GM21515 (cell line): Measurements from ENCODE around the gene CUBN.

ENCODE experiments used
- ATAC-seq: cut with Tn5 transposase; IDR thresholded peaks from one replicate; pipeline ENCODE4 v1.9.1; 2021; ENCODE audit not compliant: unreplicated experiment

CUBN gene

DNA sequence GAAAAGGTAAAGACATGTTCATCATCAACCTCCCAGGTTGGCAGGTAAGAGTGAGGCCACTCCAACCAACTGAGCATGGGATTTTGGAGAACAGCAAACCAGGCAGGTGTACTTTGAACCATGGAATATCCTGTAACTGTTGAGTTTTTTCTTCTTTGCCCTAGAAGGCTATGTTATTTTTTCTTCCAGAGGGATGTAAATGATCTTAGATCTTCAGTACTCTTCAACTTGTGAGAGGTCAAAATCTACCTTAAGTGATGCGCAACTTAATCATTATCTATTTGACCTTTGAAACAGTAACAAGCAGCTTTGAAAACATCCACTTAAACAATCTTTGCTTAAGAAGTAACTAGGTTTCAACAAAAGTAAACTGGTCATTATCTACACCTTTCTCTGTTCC lies at the start of gene CUBN:
Gene CUBN, minus strand, starts transcription at position 71 of the 400 bp plus-strand sequence. Its CDS starts 46 bp downstream, at position 25.
- no peak for ATAC-seq

- ATAC-seq, result no peak
Measured at GRCh38 chr10:17179002-17179401, 49.4 kb upstream of the CUBN start.

DNA sequence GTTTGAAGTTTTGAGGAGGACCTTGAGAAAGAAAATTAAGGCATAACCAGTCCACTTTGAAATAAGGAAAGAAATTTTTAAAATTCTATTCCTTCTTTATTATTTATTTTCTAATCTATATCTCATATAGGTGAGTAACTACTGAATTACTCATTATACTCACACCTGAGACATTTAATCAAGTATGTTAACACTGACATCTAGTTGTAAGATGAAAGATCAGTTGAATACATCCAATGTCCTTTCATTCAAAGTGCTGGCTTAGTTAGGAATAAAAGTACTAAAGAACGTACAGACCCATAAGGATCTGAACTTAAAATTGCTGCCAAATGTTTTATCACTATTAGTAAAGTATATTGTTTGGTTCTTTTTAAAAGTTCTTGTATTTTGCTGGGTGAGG lies 48.4 kb upstream of the CUBN start:
- no peak for ATAC-seq

- ATAC-seq, result no peak
Measured at GRCh38 chr10:17177014-17177413, 47.4 kb upstream of the CUBN start.

DNA sequence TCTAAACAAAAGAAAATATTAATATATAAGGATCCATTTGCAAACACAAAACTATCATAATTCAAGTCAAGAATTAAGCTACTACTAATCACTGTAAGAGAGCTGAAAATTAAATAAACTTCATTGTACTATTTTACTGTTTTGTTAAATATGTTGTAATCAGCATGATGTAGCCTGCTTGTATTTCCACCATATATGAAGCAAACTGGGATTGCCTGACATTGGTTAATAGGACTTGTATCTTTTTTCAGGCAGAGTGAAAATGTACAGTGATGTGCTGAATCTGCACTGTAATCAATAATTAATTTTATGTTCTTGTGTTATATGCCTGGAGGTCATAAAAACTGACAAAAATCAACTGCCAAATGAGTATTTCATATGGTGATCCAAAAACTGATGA lies 46.5 kb upstream of the CUBN start:
- no peak for ATAC-seq

- no peak for ATAC-seq
Measured at GRCh38 chr10:17175551-17175950, 45.9 kb upstream of the CUBN start.

DNA sequence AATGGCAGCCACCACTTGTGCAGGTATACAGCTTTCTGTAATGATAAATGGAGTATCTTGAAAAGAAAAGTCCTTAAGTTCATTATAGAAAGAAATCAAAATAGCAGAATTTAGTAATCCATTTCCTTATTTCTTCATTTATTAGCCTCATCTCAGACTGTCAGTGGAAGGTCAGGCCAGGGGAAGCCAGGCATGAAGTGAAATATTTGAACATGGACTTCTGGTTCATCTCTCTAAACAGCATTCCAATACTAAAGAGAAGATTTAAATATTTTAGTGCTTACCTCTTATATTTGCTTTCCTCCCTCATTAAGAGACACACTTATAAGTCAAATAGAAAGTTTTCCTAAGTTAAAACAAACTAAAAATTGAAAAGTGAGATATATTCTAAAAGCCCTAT lies 45.0 kb upstream of the CUBN start:
- ATAC-seq, result no peak

DNA sequence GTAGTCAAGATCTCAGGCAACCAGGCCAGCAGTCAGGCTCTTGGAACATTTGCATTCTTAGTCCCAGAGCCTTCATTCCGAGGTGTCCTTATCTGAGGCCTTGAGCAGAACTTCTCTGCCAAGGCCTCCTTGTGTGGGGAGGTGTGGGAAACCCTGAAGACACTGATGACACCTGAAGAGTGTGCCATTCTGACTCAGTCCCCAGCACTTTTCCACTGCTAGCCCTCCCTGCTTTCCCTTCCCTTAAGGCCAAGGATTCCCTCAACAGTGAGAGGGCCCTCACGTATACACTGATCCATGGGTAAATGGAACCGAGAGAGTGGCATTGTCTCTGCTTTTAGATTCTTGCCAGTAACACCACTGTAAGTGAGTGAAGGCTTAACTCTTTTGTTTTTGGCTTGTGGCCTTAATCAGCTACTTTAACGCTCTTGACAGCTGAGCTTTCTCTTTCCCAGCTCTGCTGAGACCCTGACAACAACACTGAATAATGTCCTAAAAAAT lies 41.6 kb upstream of the CUBN start:
- no peak for ATAC-seq

- ATAC-seq, result no peak
Measured at GRCh38 chr10:17169803-17170202, 40.2 kb upstream of the CUBN start.

- no peak for ATAC-seq
Measured at GRCh38 chr10:17166699-17167098, 37.1 kb upstream of the CUBN start.

GRCh38 chr10:17162828-17163227 lies 33.2 kb upstream of the CUBN start:
- ATAC-seq, result no peak

GRCh38 chr10:17161775-17162174 lies 32.2 kb upstream of the CUBN start:
- ATAC-seq, result no peak

DNA sequence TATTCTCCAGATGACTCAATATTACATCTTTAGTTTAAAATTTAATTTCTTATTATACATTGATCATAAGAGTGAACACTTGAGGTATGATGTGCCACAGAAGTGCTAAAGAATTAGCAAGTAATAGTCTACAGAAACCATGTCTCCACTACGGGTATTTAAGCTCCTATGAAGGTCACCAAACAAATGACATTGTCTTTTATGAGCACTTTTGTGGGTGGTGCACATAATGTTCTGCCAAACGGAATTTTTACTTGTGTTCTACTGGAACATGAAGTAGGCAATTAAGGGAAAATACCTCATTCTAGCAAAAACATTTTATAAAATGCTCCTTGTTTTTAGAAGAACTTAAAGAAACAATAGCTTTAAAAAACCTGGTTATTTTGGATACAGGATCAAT lies 27.4 kb upstream of the CUBN start:
- no peak for ATAC-seq

GRCh38 chr10:17155826-17156225 lies 26.2 kb upstream of the CUBN start:
- no peak for ATAC-seq

- ATAC-seq, result no peak
Measured at GRCh38 chr10:17154116-17154515, 24.5 kb upstream of the CUBN start.

GRCh38 chr10:17153321-17153720 lies 23.7 kb upstream of the CUBN start:
- ATAC-seq, result no peak

- ATAC-seq, result no peak
Measured at GRCh38 chr10:17151716-17152115, 22.1 kb upstream of the CUBN start.

- ATAC-seq, result no peak
Measured at GRCh38 chr10:17147884-17148489, 18.4 kb upstream of the CUBN start.

- no peak for ATAC-seq
Measured at GRCh38 chr10:17146892-17147291, 17.3 kb upstream of the CUBN start.

DNA sequence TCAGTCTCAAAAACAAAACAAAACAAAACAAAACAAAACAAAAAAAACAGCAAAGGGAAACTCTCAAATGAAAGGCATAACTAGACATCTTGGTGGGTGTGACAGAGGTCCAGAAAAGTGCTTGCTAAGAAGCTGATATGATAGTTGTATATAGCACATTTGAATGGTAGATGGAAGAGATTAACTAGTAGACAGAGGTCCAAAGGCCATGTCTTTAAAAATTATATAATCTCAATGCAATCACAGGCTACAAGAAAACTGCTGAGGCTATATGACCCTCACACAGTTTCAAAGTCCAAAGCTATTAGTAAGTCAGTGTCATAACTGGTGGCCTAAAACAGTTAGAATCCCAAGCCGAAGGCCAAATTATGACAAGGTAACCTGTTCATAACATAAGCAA lies 15.6 kb upstream of the CUBN start:
- no peak for ATAC-seq

DNA sequence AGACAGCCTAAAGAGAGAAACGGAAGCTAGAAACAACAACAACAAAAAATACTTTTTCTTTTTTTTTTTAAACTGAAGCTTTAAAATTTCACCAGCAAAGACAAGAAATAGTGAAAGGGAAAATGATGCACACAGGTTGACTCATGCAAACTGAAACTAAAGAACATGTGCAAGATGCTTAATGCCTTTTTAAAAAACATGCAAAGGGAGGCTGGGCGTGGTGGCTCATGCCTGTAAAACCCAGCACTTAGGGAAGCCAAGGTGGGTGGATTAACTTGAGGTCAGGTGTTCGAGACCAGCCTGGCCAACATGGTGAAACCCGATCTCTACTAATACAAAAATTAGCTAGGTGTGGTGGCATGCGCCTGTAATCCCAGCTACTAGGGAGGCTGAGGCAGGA lies 15.1 kb upstream of the CUBN start:
- peak; percentile 72 for ATAC-seq

GRCh38 chr10:17144032-17144431 lies 14.4 kb upstream of the CUBN start:
- ATAC-seq, result no peak

- no peak for ATAC-seq
Measured at GRCh38 chr10:17143055-17143690, 13.6 kb upstream of the CUBN start.
